Stimulated activated effector memory CD8-positive, alpha-beta T cell treated with anti-CD3 and anti-CD28 coated beads, Interleukin-12 subunit alpha, Interleukin-12 subunit beta, amount 100 ng/mL, for 72 hours (primary cell): ENCODE measurements around the gene STON1.
"Not testable (repeated sequence)": the region's sequence is repeated elsewhere in the genome, so short reads cannot be mapped to it uniquely, and the experiment has no call there.

ENCODE experiments used
- ATAC-seq: fragments of 150-1000 bp; cut with Tn5 transposase; 2 replicates; pipeline ENCODE4 v1.10.0; 2021
- DNase-seq, 2 donors: peaks; one replicate each; pipeline ENCODE4 v3.0.0; 2021 to 2022; ENCODE audit warnings: low spot score in 2 of 2
- H3K27ac Mint-ChIP-seq: one replicate; pipeline ENCODE4 v1.8.0; 2022; ENCODE audit warnings: mild to moderate bottlenecking, mixed read lengths
- H3K36me3 Mint-ChIP-seq: one replicate; pipeline ENCODE4 v1.8.0; 2022; ENCODE audit warnings: mild to moderate bottlenecking, mixed read lengths
- H3K4me1 Mint-ChIP-seq: one replicate; pipeline ENCODE4 v1.8.0; 2022; ENCODE audit warnings: mixed read lengths
- H3K4me3 Mint-ChIP-seq: one replicate; pipeline ENCODE4 v1.8.0; 2022; ENCODE audit warnings: mild to moderate bottlenecking, mixed read lengths
- H3K9me3 Mint-ChIP-seq: one replicate; pipeline ENCODE4 v1.8.0; 2022; ENCODE audit warnings: mixed read lengths

The STON1 gene

GRCh38 chr2:48545244-48545643, 15.3 kb downstream of the STON1 start:
- no peak overlapping the region for H3K4me3 Mint-ChIP-seq
- no peak for DNase-seq
- no peaks in the 10 kb centered on the region for H3K36me3 Mint-ChIP-seq
- ATAC-seq: no peak
- H3K4me1 Mint-ChIP-seq: no peaks in the 10 kb centered on the region
- H3K27ac Mint-ChIP-seq: no peak overlapping the region
- no peaks in the 10 kb centered on the region for H3K9me3 Mint-ChIP-seq

DNA sequence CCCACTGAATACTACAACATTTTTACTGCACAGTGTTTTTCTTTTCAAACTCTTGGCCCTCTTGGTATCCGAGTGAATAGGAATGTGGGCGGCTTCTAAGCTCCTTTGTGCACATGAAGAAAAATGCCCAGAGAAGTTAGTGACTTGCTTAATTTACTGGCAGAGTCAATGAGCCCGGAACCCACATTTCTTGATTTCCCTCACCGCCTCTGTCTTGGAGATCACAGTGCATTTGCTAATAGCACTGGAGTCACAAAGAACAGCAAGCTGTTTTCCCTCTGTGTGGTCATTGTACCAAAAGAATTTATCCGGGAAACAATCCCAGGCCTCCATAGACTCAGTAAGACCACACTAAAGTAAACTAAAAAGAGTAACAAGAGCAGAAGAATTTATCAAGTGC, 18.9 kb downstream of the STON1 start:
- no peaks in the 10 kb centered on the region for H3K9me3 Mint-ChIP-seq
- ATAC-seq (no peak), DNase-seq (no peak)
- no peaks in the 10 kb centered on the region for H3K4me1 Mint-ChIP-seq
- H3K4me3 Mint-ChIP-seq: no peak overlapping the region
- H3K27ac Mint-ChIP-seq: no peak overlapping the region
- H3K36me3 Mint-ChIP-seq: no peaks in the 10 kb centered on the region

GRCh38 chr2:48549972-48550371, 20.0 kb downstream of the STON1 start:
- no peaks in the 10 kb centered on the region for H3K36me3 Mint-ChIP-seq
- no peak for ATAC-seq
- no peak overlapping the region for H3K4me3 Mint-ChIP-seq
- DNase-seq: no peak
- no peak overlapping the region for H3K27ac Mint-ChIP-seq
- H3K4me1 Mint-ChIP-seq: no peaks in the 10 kb centered on the region
- no peaks in the 10 kb centered on the region for H3K9me3 Mint-ChIP-seq

DNA sequence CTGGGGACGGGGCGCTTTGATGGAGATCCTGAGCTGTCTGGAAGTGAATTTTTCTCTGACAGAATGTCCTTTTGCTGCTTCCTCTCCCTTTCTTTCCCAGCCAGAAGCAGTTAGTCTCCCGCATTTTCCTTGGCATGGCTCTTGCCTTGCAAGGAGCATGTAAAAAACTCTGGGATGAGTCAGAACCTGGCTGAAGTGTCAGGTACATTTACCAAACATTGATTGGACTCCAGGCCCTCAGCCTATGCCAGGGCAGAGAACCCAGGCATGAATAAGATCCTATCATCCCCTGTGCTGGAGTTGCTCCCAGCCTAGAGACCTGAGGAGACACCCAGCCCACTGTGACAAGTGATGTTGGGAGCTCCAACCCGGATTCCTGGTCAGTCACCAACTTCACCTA, 21.6 kb downstream of the STON1 start:
- Mint-ChIP-seq H3K27ac (no peak overlapping the region), H3K9me3 (no peaks in the 10 kb centered on the region), H3K4me1 (no peaks in the 10 kb centered on the region), H3K36me3 (no peaks in the 10 kb centered on the region), H3K4me3 (no peak overlapping the region)
- ATAC-seq (no peak), DNase-seq (no peak)

- H3K36me3 Mint-ChIP-seq, H3K4me3 Mint-ChIP-seq, DNase-seq, ATAC-seq, H3K4me1 Mint-ChIP-seq, H3K27ac Mint-ChIP-seq, H3K9me3 Mint-ChIP-seq: not testable (repeated sequence)
These were observed 25.1 kb downstream of the STON1 start for GRCh38 chr2:48555071-48555470.

GRCh38 chr2:48558456-48558855, 28.5 kb downstream of the STON1 start:
- Mint-ChIP-seq H3K9me3 (no peaks in the 10 kb centered on the region), H3K4me1 (no peaks in the 10 kb centered on the region), H3K4me3 (no peak overlapping the region), H3K27ac (no peak overlapping the region), H3K36me3 (no peaks in the 10 kb centered on the region)
- ATAC-seq (no peak), DNase-seq (no peak)

- H3K9me3 Mint-ChIP-seq: no peaks in the 10 kb centered on the region
- DNase-seq: no peak
- no peaks in the 10 kb centered on the region for H3K36me3 Mint-ChIP-seq
- peak overlapping the region; percentile 26 for H3K27ac Mint-ChIP-seq
- H3K4me3 Mint-ChIP-seq: no peak overlapping the region
- ATAC-seq: no peak
- no peaks in the 10 kb centered on the region for H3K4me1 Mint-ChIP-seq
These were observed 30.7 kb downstream of the STON1 start for GRCh38 chr2:48560546-48561209.

DNA sequence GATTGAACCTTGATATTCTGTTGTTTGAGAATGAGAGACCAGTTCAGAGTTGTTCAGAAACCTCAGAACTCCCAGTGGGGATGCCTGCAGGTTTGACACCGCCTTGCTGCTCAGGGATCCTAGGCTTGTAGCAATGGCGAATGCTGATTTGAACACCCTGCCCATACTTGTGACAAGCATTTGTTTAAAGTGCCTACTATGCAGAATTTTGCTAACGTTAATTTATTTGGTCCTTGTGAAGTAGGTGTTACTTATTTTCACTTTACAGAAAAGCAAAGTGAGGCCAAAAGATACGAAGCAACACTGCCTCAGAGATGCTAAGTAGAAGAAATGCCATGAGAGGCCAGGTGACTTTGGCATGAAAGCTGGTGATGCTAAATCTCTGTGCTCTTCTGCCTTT, 32.3 kb downstream of the STON1 start:
- no peaks in the 10 kb centered on the region for H3K9me3 Mint-ChIP-seq
- H3K4me3 Mint-ChIP-seq: no peak overlapping the region
- no peak overlapping the region for H3K27ac Mint-ChIP-seq

GRCh38 chr2:48566592-48567310, 36.8 kb downstream of the STON1 start:
- H3K27ac Mint-ChIP-seq: no peak overlapping the region
- ATAC-seq (no peak), DNase-seq (no peak)
- H3K4me3 Mint-ChIP-seq: no peak overlapping the region
- H3K9me3 Mint-ChIP-seq: no peaks in the 10 kb centered on the region
- H3K4me1 Mint-ChIP-seq: peaks cover 8% of the 10 kb centered on the region
- no peaks in the 10 kb centered on the region for H3K36me3 Mint-ChIP-seq

More for the DNA sequence above, 32.3 kb downstream of the STON1 start:
- no peak for ATAC-seq
- no peak for DNase-seq
- no peaks in the 10 kb centered on the region for H3K4me1 Mint-ChIP-seq
- H3K36me3 Mint-ChIP-seq: no peaks in the 10 kb centered on the region

- H3K9me3 Mint-ChIP-seq: no peaks in the 10 kb centered on the region
- no peak overlapping the region for H3K4me3 Mint-ChIP-seq
- no peaks in the 10 kb centered on the region for H3K36me3 Mint-ChIP-seq
- H3K27ac Mint-ChIP-seq: no peak overlapping the region
- H3K4me1 Mint-ChIP-seq: peaks cover 8% of the 10 kb centered on the region
- DNase-seq (no peak), ATAC-seq (no peak)
These were observed 37.7 kb downstream of the STON1 start for GRCh38 chr2:48567671-48568070.

GRCh38 chr2:48568547-48568946, 38.6 kb downstream of the STON1 start:
- Mint-ChIP-seq H3K36me3 (no peaks in the 10 kb centered on the region), H3K27ac (no peak overlapping the region), H3K4me1 (peaks cover 8% of the 10 kb centered on the region), H3K9me3 (no peaks in the 10 kb centered on the region), H3K4me3 (no peak overlapping the region)
- no peak for DNase-seq
- peak; percentile 56 for ATAC-seq

DNA sequence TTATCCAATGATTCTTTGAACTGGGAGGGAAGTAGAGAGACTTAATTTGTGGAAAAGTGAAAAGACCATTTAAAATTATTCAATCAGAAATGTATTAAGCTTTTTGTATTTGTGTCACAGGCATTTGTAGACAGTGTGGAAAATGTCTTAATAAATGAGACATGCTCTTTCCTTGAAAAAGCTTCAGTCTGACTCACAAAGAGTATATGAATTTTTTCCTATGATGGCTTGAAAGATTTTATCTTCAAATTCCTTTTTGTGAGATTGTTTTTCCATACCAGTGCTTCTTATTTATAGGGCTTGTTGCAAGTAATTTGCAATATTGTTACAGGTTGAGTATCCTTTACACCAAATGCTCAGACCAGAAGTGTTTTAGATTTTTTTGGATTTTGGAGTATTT, 39.5 kb downstream of the STON1 start:
- no peak overlapping the region for H3K27ac Mint-ChIP-seq
- no peak overlapping the region for H3K4me3 Mint-ChIP-seq
- no peaks in the 10 kb centered on the region for H3K36me3 Mint-ChIP-seq
- ATAC-seq (no peak), DNase-seq (no peak)
- H3K9me3 Mint-ChIP-seq: no peaks in the 10 kb centered on the region
- H3K4me1 Mint-ChIP-seq: peaks cover 8% of the 10 kb centered on the region

DNA sequence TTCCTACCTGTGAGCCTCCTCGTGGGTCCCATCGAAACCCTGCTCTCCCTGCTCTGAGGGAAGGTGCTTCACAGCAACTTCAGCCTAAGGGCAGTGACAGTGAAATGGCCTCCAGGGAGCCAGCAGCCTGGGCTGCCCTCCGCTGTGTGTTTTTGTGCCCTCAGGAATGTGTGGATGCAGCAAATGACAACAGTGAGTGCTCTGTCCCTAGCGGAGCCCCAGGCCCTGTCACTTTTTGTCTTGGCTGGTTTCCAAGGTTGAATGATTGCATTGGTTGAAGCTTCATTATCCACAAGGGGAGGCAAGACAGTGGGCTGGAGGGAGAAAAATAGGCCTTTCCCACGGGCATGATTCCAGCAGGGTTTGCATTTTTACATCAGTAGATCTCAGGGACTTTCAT, 42.9 kb downstream of the STON1 start:
- DNase-seq (no peak), ATAC-seq (no peak)
- Mint-ChIP-seq H3K9me3 (no peaks in the 10 kb centered on the region), H3K27ac (no peak overlapping the region), H3K4me1 (peaks cover 8% of the 10 kb centered on the region), H3K4me3 (no peak overlapping the region), H3K36me3 (no peaks in the 10 kb centered on the region)

DNA sequence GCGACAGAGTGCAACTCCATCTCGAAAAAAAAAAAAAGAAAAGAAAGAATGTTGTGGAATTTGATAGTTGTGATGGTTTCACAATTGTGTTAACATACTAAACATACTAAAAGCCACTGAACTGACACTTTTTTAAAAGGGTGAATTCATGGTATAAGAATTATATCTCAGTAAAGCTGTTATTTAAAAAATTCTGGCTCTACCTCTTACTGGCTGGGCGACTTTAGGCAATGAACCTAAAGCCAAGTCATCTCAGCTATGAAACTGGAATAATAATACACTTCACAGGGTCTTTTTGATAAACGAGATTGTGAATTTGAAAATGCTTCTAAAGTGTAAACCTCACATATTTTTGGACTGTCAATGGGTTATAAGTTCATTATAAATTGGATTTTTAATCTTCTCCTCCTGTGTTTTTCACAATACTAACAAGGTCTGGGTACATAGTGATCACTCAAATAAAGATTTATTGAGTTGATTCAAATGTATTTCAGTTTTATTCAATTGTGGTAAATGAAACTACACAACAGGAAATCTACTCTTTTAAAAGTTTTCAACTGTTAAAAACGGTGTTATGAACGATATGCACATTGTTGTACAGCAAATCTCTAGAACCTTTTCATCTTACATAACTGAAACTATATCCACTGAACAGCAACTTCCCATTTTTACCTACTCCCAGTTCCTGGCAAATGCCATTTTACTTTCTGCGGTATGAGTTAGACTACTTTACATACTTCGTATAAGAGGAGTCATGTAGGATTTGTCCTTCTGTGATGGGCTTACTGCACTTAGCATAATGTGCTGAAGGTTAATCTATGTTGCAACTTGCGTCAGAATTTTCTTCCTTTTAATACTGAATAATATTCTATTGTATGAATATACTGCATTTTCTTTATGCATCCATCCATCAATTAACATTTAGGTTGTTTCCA, 44.7 kb downstream of the STON1 start:
- peak overlapping the region; percentile 32 for H3K27ac Mint-ChIP-seq
- no peak for DNase-seq
- H3K4me3 Mint-ChIP-seq: no peak overlapping the region
- H3K9me3 Mint-ChIP-seq: no peaks in the 10 kb centered on the region
- peak; percentile 65 for ATAC-seq
- H3K4me1 Mint-ChIP-seq: no peaks in the 10 kb centered on the region
- H3K36me3 Mint-ChIP-seq: no peaks in the 10 kb centered on the region

- ATAC-seq (no peak), DNase-seq (no peak)
- Mint-ChIP-seq H3K27ac (no peak overlapping the region), H3K9me3 (no peaks in the 10 kb centered on the region), H3K4me3 (no peak overlapping the region), H3K4me1 (no peaks in the 10 kb centered on the region), H3K36me3 (no peaks in the 10 kb centered on the region)
These were observed 48.4 kb downstream of the STON1 start for GRCh38 chr2:48578313-48578712.
